A549 (cell line): ENCODE measurements around the gene MEGF10. TPM values are rescaled to one million over a fixed set of nuclear protein-coding genes. Genes with fewer than 3 reads are reported as not detected.

Experiments used
- ATAC-seq, 2 experiments: fragments of 200-7000 bp in 1 of 2; fragments of >200 bp in 1 of 2; cut with Nextera tagmentation in 1 of 2; cut with Tn5 transposase in 1 of 2; 3 replicates each; pipeline versions ENCODE4 v1.8.0 to v1.9.1; 2018 to 2020; ENCODE audit warnings: mild to moderate bottlenecking in 1 of 2, moderate library complexity in 1 of 2
- CTCF ChIA-PET: fragments of 300-600 bp; sonication (Branson Sonifier 250); formaldehyde crosslinking; extraction: SDS; loops from one replicate; lab custom pipeline; 2021; ENCODE audit warnings: antibody characterized with exemption, inconsistent platforms; lab: Yijun Ruan, JAX
- POLR2A ChIA-PET: fragments of 350-600 bp; formaldehyde crosslinking; extraction: SDS; loops from one replicate; lab custom pipeline; 2021; ENCODE audit warnings: antibody characterized with exemption, inconsistent platforms; lab: Yijun Ruan, JAX
- DNase-seq, 2 experiments: peaks; one replicate each; pipeline versions ENCODE4 v3.0.0 to v3.0.0-alpha.2; 2011 to 2016; ENCODE audit warnings: low read depth in 1 of 2, low spot score in 1 of 2
- FAIRE-seq: peaks from 2 replicates; lab custom pipeline; 2011; peaks lifted over from hg19 to GRCh38; lab: Jason Lieb, UNC
- H3K27ac ChIP-seq, 2 experiments: fragments of >200 bp; sonication (Bioruptor Twin); formaldehyde crosslinking; 3 replicates each; pipeline ENCODE4 v1.5.1; 2016 to 2017
- H3K4me1 ChIP-seq: fragments of >200 bp; sonication (Bioruptor Twin); formaldehyde crosslinking; 3 replicates; pipeline ENCODE4 v1.6.1; 2016
- H3K4me2 ChIP-seq: fragments of >200 bp; sonication (Bioruptor Twin); formaldehyde crosslinking; 3 replicates; pipeline ENCODE4 v1.6.1; 2016
- H3K4me3 ChIP-seq: fragments of >200 bp; sonication (Bioruptor Twin); formaldehyde crosslinking; 3 replicates; pipeline ENCODE4 v1.5.1; 2016
- H3K9me3 ChIP-seq: fragments of >200 bp; sonication (Bioruptor Twin); formaldehyde crosslinking; 3 replicates; pipeline ENCODE4 v1.6.1; 2016
- BCL3 ChIP-seq: fragments of >200 bp; sonication (Bioruptor Twin); formaldehyde crosslinking; IDR thresholded peaks from 3 replicates; pipeline ENCODE4 v1.6.1; 2016
- BHLHE40 ChIP-seq: IDR thresholded peaks from 2 replicates; pipeline ENCODE4 v1.6.1; 2012; ENCODE audit warnings: low read depth, low read length, inconsistent platforms
- CHD2 ChIP-seq: fragments of 150-350 bp; IDR thresholded peaks from 2 replicates; pipeline ENCODE4 v1.6.1; 2014; ENCODE audit warnings: low read length; ENCODE audit not compliant: partially characterized antibody
- E2F6 ChIP-seq: IDR thresholded peaks from 2 replicates; pipeline ENCODE4 v1.6.1; 2012; ENCODE audit warnings: low read depth, borderline replicate concordance
- EHMT2 ChIP-seq: fragments of 200-600 bp; sonication (generic); IDR thresholded peaks from 2 replicates; pipeline ENCODE4 v1.6.1; 2016; ENCODE audit warnings: antibody characterized with exemption, low read depth, mild to moderate bottlenecking, moderate library complexity
- EP300 ChIP-seq, 2 experiments: fragments of >200 bp; sonication (Bioruptor Twin); formaldehyde crosslinking; IDR thresholded peaks; 2 replicates in 1 of 2; 3 replicates in 1 of 2; pipeline ENCODE4 v1.6.1; 2016 to 2017
- ESRRA ChIP-seq: fragments of 150-350 bp; IDR thresholded peaks from 2 replicates; pipeline ENCODE4 v1.6.1; 2014; ENCODE audit warnings: mild to moderate bottlenecking, low read length, borderline replicate concordance
- FOSB ChIP-seq: fragments of 250-450 bp; sonication (Bioruptor Pico); IDR thresholded peaks from 2 replicates; pipeline ENCODE4 v1.5.0; 2020; ENCODE audit warnings: mild to moderate bottlenecking, moderate library complexity
- HDAC2 ChIP-seq: fragments of 200-600 bp; sonication (generic); IDR thresholded peaks from 2 replicates; pipeline ENCODE4 v1.6.1; 2016
- HMGXB4 ChIP-seq: fragments of 250-450 bp; sonication (Bioruptor Pico); IDR thresholded peaks from 2 replicates; pipeline ENCODE4 v1.5.0; 2021; ENCODE audit warnings: mild to moderate bottlenecking, moderate library complexity, borderline replicate concordance
- HOXB13 ChIP-seq: fragments of 250-450 bp; sonication (Bioruptor Pico); IDR thresholded peaks from 2 replicates; pipeline ENCODE4 v1.5.0; 2020; ENCODE audit warnings: low read depth, mild to moderate bottlenecking, moderate library complexity
- HOXB5 ChIP-seq: fragments of 250-450 bp; sonication (Bioruptor Pico); IDR thresholded peaks from 2 replicates; pipeline ENCODE4 v1.5.0; 2020; ENCODE audit warnings: mild to moderate bottlenecking, moderate library complexity
- MAX ChIP-seq: IDR thresholded peaks from 2 replicates; pipeline ENCODE4 v1.6.1; 2012
- MAZ ChIP-seq: fragments of 150-350 bp; IDR thresholded peaks from 2 replicates; pipeline ENCODE4 v1.6.1; 2014; ENCODE audit warnings: antibody characterized with exemption, low read depth, low read length, borderline replicate concordance
- NFE2L2 ChIP-seq: fragments of 150-350 bp; conservative IDR thresholded peaks from 2 replicates; pipeline ENCODE4 v1.6.1; 2014; ENCODE audit warnings: low read length
- NPAS2 ChIP-seq: fragments of 250-450 bp; sonication (Bioruptor Pico); IDR thresholded peaks from 2 replicates; pipeline ENCODE4 v1.8.0; 2022; ENCODE audit warnings: mild to moderate bottlenecking, moderate library complexity, borderline replicate concordance
- NR3C1 ChIP-seq: fragments of >200 bp; sonication (Bioruptor Twin); formaldehyde crosslinking; IDR thresholded peaks from 3 replicates; pipeline ENCODE4 v1.6.1; 2017
- PHF8 ChIP-seq: fragments of 200-600 bp; sonication (generic); IDR thresholded peaks from 2 replicates; pipeline ENCODE4 v1.6.1; 2016; ENCODE audit warnings: low read depth, mild to moderate bottlenecking, antibody characterized with exemption, moderate library complexity, borderline replicate concordance
- POLR2AphosphoS2 ChIP-seq: conservative IDR thresholded peaks from 2 replicates; pipeline ENCODE4 v1.6.1; 2012; ENCODE audit warnings: low read length, improper control_type of control experiment, inconsistent platforms
- REST ChIP-seq: fragments of 200-600 bp; sonication (generic); IDR thresholded peaks from 2 replicates; pipeline ENCODE4 v1.6.1; 2016; ENCODE audit warnings: antibody characterized with exemption, mild to moderate bottlenecking, moderate library complexity
- RFX5 ChIP-seq: fragments of 450-650 bp; IDR thresholded peaks from 2 replicates; pipeline ENCODE4 v1.7.1; 2014; ENCODE audit warnings: antibody characterized with exemption, mild to moderate bottlenecking, moderate library complexity
- RNF2 ChIP-seq: fragments of 200-600 bp; sonication (generic); IDR thresholded peaks from 2 replicates; pipeline ENCODE4 v1.6.1; 2016; ENCODE audit warnings: low read depth, mild to moderate bottlenecking, antibody characterized with exemption, moderate library complexity, borderline replicate concordance
- SMC3 ChIP-seq: fragments of >200 bp; sonication (Bioruptor Twin); formaldehyde crosslinking; IDR thresholded peaks from 3 replicates; pipeline ENCODE4 v1.6.1; 2018; ENCODE audit warnings: inconsistent platforms
- SREBF2 ChIP-seq: fragments of 450-650 bp; IDR thresholded peaks from 2 replicates; pipeline ENCODE4 v1.6.1; 2014; ENCODE audit warnings: mild to moderate bottlenecking, moderate library complexity
- TFCP2L1 ChIP-seq: fragments of 250-450 bp; sonication (Bioruptor Pico); IDR thresholded peaks from 2 replicates; pipeline ENCODE4 v1.5.0; 2021; ENCODE audit warnings: mild to moderate bottlenecking
- ZFP36 ChIP-seq: fragments of 450-650 bp; IDR thresholded peaks from 2 replicates; pipeline ENCODE4 v1.6.1; 2014; ENCODE audit warnings: borderline replicate concordance; ENCODE audit not compliant: partially characterized antibody
- WGBS: methylation state at CpG from one replicate; pipeline ENCODE4 v1.1.6; 2017; ENCODE audit errors: missing lambda C conversion rate; 5-methylcytosine and 5-hydroxymethylcytosine counted together
- polyA plus RNA-seq, 4 experiments: library from polyadenylated mRNA; depleted of rRNA in 3 of 4; stranded (reverse); fragments of >200 nt; fragmentation: RNase III in 1 of 4; extraction: RNeasy Plus Mini Kit Qiagen cat#74134 plus additional on column Dnase treatment in 1 of 4; gene quantifications; 2 replicates in 3 of 4; 3 replicates in 1 of 4; pipeline ENCODE4 v1.2.3, GENCODE V29; 2011 to 2017
- TF ChIP-seq, protein P1 (sequence below): fragments of 450-650 bp; IDR thresholded peaks from 2 replicates; pipeline ENCODE4 v1.6.1; 2014; ENCODE audit warnings: antibody characterized with exemption
- TF ChIP-seq, protein P2 (sequence below): fragments of 150-350 bp; IDR thresholded peaks from 2 replicates; pipeline ENCODE4 v1.6.1; 2014; ENCODE audit warnings: low read depth, mild to moderate bottlenecking, low read length
- TF ChIP-seq, protein P3 (sequence below): IDR thresholded peaks from 2 replicates; pipeline ENCODE4 v1.6.1; 2012

Gene MEGF10
- polyA plus RNA-seq, 2 of the 4 experiments (the other 2 are of a cell fraction): 0.01 TPM; not detected in 1

- Histone ChIP-seq H3K4me3 (no peak overlapping the region), H3K4me1 (no peaks in the 10 kb centered on the region), H3K4me2 (no peak overlapping the region), H3K9me3 (no peaks in the 10 kb centered on the region), H3K27ac (no peak overlapping the region)
- no peak for DNase-seq
- no peak for FAIRE-seq
- WGBS: 22% methylated on average over 1 of the region's 1 CpG
- TF ChIP-seq EP300 (IDR thresholded peaks at IDR 0.05) (no peak), BCL3 (no peak), FOSB (no peak), SMC3 (no peak), TFCP2L1 (CRISPR knock-in tag) (no peak), HDAC2 (no peak), MAX (no peak), POLR2AphosphoS2 (no peak), CHD2 (no peak), HMGXB4 (no peak), ESRRA (no peak), NFE2L2 (no peak), HOXB13 (CRISPR knock-in tag) (no peak), E2F6 (no peak)
- TF ChIP-seq, protein P1, sequence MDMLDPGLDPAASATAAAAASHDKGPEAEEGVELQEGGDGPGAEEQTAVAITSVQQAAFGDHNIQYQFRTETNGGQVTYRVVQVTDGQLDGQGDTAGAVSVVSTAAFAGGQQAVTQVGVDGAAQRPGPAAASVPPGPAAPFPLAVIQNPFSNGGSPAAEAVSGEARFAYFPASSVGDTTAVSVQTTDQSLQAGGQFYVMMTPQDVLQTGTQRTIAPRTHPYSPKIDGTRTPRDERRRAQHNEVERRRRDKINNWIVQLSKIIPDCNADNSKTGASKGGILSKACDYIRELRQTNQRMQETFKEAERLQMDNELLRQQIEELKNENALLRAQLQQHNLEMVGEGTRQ: no peak
- TF ChIP-seq, protein P2, sequence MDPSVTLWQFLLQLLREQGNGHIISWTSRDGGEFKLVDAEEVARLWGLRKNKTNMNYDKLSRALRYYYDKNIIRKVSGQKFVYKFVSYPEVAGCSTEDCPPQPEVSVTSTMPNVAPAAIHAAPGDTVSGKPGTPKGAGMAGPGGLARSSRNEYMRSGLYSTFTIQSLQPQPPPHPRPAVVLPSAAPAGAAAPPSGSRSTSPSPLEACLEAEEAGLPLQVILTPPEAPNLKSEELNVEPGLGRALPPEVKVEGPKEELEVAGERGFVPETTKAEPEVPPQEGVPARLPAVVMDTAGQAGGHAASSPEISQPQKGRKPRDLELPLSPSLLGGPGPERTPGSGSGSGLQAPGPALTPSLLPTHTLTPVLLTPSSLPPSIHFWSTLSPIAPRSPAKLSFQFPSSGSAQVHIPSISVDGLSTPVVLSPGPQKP: no peak
- TF ChIP-seq, protein P3, sequence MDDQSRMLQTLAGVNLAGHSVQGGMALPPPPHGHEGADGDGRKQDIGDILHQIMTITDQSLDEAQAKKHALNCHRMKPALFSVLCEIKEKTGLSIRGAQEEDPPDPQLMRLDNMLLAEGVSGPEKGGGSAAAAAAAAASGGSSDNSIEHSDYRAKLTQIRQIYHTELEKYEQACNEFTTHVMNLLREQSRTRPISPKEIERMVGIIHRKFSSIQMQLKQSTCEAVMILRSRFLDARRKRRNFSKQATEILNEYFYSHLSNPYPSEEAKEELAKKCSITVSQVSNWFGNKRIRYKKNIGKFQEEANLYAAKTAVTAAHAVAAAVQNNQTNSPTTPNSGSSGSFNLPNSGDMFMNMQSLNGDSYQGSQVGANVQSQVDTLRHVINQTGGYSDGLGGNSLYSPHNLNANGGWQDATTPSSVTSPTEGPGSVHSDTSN: no peak
- no peak for ATAC-seq
- CTCF ChIA-PET: interaction anchor here (0.7 to 1.6 kb wide), 2 partner anchors 13 to 198 kb away, joined by 3 to 5 read pairs; no protein-coding TSS in a partner anchor
- POLR2A ChIA-PET: no interaction called here
These were observed 4.2 kb downstream of the MEGF10 start for GRCh38 chr5:127294829-127295228.

GRCh38 chr5:127295454-127295853 is 4.9 kb downstream of the MEGF10 start:
- WGBS: 0% methylated on average over 1 of the region's 1 CpG
- POLR2A ChIA-PET: no interaction called here
- CTCF ChIA-PET: no interaction called here
- TF ChIP-seq EHMT2: no peak
- TF ChIP-seq NPAS2 (CRISPR knock-in tag): no peak
- TF ChIP-seq PHF8: no peak
- TF ChIP-seq SREBF2: no peak
- no peak for TF ChIP-seq RNF2
- TF ChIP-seq REST: no peak
- TF ChIP-seq MAZ: no peak
- TF ChIP-seq SMC3: no peak
- TF ChIP-seq HOXB5: no peak
- no peak for TF ChIP-seq ZFP36
- TF ChIP-seq RFX5: no peak
- TF ChIP-seq NR3C1: no peak
- no peak for TF ChIP-seq NFE2L2
- TF ChIP-seq BHLHE40: no peak

More at GRCh38 chr5:127295454-127295853, 4.9 kb downstream of the MEGF10 start:
- no peaks in the 10 kb centered on the region for H3K4me1 ChIP-seq
- FAIRE-seq: peak; percentile 63
- H3K4me3 ChIP-seq: no peak overlapping the region
- no peak for ATAC-seq
- DNase-seq: no peak
- H3K27ac ChIP-seq: no peak overlapping the region
- no peak overlapping the region for H3K4me2 ChIP-seq
- no peaks in the 10 kb centered on the region for H3K9me3 ChIP-seq
